ENCODE measurements around the gene SESTD1. TPM values are rescaled to one million over a fixed set of nuclear protein-coding genes. Genes with fewer than 3 reads are reported as not detected.

Gene SESTD1
- total RNA-seq, 1 donor from 2014 or later, result 12.7 TPM

DNA sequence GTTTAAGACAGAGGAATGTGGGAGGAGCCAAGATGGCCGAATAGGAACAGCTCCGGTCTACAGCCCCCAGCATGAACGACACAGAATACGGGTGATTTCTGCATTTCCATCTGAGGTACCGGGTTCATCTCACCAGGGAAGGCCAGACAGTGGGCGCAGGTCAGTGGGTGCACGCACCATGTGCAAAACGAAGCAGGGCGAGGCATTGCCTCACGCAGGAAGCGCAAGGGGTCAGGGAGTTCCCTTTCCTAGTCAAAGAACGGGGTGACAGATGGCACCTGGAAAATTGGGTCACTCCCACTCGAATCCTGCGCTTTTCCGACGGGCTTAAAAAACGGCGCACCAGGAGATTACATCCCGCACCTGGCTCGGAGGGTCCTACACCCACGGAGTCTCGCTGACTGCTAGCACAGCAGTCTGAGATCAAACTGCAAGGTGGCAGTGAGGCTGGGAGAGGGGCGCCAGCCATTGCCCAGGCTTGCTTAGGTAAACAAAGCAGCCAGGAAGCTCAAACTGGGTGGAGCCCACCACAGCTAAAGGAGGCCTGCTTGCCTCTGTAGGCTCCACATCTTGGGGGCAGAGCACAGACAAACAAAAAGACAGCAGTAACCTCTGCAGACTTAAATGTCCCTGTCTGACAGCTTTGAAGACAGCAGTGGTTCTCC, 68.6 kb downstream of the SESTD1 start:
- intact Hi-C loops (cut with micrococcal nuclease), result loop anchor here (2.0 kb wide), 1 partner anchor 23 kb away; no protein-coding TSS in a partner anchor

DNA sequence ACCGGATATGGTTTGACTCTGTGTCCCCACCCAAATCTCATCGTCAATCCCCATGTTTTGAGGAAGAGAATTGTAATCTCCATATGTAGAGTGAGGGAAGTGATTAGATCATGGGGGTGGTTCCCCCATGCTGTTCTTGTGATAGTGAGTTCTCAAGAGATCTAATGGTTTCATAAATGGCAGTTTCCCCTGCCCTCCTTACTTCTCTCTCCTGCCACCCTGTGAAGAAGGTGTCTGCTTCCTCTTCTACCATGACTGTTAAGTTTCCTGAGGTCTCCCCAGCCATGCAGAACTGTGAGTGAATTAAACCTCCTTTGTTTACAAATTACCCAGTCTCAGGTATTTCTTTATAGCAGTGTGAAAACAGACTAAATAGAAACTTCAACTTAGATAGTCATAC, 69.5 kb downstream of the SESTD1 start:
- intact Hi-C loops (cut with micrococcal nuclease), result loop anchor here (2.0 kb wide), 1 partner anchor 24 kb away; no protein-coding TSS in a partner anchor

- intact Hi-C loops (cut with micrococcal nuclease), result loop anchor here (2.0 kb wide), 1 partner anchor 25 kb away; no protein-coding TSS in a partner anchor
Observed at GRCh38 chr2:179193759-179194394, 70.8 kb downstream of the SESTD1 start.

DNA sequence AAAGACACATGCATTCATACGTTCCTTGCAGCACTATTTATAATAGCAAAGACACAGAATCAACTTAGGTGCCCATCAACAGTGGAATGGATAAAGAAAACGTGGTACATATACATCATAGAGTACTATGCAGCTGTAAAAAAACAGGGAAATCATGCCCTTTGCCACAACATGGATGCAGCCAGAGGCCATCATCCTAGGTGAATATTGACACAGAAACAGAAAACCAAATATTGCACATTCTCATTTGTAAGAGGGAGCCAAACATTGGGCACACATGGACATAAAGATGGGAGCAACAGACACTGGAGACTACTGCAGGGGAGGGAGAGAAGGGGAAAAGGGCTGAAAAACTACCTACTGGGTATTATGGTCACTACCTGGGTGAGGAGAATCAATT, 73.5 kb downstream of the SESTD1 start:
- intact Hi-C loops (cut with micrococcal nuclease), result no loop called here

DNA sequence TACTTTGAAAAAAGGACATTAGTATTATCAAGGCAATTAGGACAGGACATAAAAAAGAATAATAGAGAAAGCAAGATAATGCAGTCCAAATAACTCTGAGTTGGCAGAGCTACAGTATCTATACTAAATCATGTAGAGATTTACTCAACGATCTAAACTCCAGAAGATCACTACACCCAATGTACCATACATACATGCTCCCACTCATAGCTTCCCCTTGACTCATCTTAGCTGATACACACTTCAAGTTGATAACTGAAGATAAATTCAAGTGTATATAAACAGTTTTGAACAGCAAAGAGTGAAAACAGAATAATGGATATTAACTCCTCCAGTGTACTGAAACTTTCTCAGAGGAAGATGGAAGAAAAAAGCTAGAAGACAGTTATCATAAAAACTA, 78.5 kb downstream of the SESTD1 start:
- intact Hi-C loops (cut with micrococcal nuclease), result no loop called here

DNA sequence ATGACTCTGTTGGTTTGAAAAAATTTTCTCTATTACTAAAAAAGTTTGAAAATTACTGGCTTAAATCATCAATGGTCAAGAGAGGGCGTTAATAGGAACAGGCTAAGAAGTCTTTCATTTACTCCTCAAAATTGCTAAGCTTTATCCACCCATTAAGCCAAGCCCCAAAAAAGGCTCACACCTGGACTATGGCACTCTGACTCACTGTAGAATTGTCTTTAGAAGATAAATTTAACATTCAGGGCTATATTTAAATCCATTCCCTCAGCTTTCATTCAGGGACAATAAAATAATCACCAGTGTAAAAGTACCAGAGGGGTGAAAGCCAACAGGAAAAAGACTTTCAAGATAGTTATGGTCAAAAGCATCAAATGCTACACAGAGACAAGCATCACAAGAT, 80.0 kb downstream of the SESTD1 start:
- intact Hi-C loops (cut with micrococcal nuclease), result no loop called here

GRCh38 chr2:179181002-179181401, 83.6 kb downstream of the SESTD1 start:
- intact Hi-C loops (cut with micrococcal nuclease), result no loop called here

GRCh38 chr2:179180242-179180641, 84.4 kb downstream of the SESTD1 start:
- intact Hi-C loops (cut with micrococcal nuclease), result no loop called here

DNA sequence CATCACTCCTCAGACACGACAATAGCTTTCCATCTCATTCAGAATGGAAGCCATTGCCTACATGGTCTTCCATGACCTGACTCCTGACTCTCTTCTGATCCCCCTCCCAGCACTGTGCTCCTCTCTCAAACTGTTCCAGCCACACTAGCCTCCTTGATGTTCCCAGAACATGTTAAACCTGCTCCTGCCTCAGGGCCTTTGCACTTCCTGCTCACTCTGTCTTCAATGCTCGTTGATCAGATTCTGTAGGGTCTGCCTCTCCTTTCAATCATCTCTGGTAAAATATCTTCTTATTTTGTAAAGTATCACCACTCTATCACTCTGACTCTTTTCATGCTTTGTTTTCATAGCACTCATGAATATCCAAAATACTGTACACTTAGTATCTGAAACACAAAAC, 84.9 kb downstream of the SESTD1 start:
- intact Hi-C loops (cut with micrococcal nuclease), result no loop called here

DNA sequence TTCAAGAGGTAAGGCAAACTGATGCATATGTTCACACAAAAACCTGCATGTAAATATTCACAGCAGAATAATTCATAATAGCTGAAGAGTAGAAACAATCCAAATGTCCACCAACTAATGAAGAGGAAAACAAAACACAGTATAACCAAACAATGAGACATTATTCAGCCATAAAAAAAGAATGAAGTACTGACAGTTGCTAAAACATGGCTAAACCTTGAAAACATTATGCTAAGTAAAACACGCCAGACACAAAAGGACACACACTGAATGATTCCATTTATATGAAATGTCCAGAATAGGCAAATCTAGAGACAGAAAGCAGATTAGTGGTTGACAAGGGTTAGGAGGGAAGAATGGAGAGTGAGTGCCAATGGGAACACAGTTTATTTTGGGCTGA, 86.9 kb downstream of the SESTD1 start:
- intact Hi-C loops (cut with micrococcal nuclease), result no loop called here

GRCh38 chr2:179174240-179174639, 90.4 kb downstream of the SESTD1 start:
- intact Hi-C loops (cut with micrococcal nuclease), result no loop called here

DNA sequence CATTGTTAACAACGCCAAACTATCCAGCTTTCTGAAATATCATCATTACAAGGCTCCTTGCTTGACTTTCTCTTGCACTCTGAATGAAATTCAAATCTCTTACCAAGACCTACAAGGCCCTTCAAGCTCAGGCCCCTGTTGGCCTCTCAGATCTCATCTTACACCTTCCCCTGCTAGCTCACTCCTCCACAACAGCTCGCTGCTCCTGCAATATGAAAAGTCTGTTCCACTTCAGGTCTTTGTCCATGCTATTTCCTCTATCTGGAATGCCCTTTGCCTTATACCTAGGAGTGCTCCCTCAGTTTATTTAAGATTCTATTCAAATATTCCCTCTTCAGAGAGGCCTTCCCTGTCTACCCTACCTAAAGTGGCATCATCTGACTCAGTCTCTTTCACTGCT, 91.7 kb downstream of the SESTD1 start:
- intact Hi-C loops (cut with micrococcal nuclease), result no loop called here

- intact Hi-C loops (cut with micrococcal nuclease), result no loop called here
Observed at GRCh38 chr2:179171371-179171770, 93.3 kb downstream of the SESTD1 start.

GRCh38 chr2:179170901-179171300, 93.7 kb downstream of the SESTD1 start:
- intact Hi-C loops (cut with micrococcal nuclease), result no loop called here

DNA sequence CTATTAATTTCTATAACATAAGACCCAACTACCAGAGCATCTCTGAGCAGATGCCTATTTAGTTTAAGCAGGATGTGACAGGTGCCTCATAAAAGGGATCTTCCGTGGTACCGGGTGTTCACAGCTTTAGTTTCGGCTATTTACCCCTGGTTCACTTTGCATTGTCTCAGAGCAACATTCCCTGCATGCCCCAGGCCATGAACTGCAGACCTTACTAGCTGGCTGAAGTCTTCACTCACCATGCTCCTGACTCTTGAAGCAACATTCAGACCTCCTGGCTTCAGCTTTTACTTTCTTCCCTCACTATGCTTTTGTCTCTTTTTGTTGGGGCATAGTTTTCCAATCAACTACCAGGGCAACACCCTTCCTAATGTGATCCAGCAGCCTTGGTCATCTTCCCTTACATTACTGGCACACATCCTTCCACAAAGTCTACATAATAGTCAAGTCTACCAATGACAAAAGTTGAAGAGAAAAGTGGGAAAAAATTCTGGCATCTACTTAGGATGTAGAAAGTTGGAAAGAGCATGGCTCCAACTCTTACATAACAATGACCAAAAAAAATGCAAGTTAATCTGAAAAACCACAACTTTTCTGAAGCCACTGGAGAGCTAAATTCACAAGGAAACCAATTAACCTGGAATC, 99.2 kb downstream of the SESTD1 start:
- intact Hi-C loops (cut with micrococcal nuclease), result no loop called here

- intact Hi-C loops (cut with micrococcal nuclease), result no loop called here
Observed at GRCh38 chr2:179141206-179141605, 123.4 kb downstream of the SESTD1 start.

- intact Hi-C loops (cut with micrococcal nuclease), result no loop called here
Observed at GRCh38 chr2:179140571-179140970, 124.1 kb downstream of the SESTD1 start.

- intact Hi-C loops (cut with micrococcal nuclease), result no loop called here
Observed at GRCh38 chr2:179139506-179139905, 125.1 kb downstream of the SESTD1 start.

GRCh38 chr2:179137200-179137759, 127.4 kb downstream of the SESTD1 start:
- intact Hi-C loops (cut with micrococcal nuclease), result no loop called here

DNA sequence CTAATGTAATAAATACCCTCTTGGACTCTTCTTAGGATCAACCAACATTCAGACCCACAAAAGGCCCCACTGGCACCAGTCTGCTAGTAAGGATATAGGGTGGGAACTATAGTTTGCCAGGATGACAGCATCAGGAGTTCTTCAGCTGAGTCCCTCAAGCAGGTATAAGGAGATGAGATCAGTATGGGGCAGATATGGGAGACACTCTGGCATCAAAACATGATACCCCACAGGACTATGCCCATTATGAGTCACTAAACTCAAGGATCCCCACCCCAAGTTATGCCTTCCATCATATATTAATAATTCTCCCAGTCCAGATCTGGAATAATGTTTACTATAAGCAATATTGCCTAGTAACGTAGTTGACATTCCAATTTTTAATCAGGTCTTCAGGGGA, 131.6 kb downstream of the SESTD1 start:
- intact Hi-C loops (cut with micrococcal nuclease), result no loop called here

DNA sequence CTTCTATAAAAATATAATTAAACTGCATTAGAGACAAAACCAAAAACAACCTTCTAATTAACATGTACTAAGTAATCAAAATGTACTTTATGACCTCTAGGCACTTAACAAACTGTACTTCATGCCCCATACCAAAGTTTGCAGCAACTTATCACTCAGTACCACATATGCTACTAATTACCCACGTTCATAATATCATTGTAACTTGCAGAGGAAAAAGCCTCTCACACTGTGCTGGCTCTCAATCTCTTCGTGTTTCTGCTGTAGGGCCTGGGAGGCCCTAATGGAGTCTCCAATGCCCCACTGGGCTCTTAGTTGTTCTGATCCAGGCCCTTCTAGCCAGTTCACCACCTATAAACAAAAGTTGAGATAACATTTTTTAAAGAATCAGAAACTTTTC, 132.6 kb downstream of the SESTD1 start:
- intact Hi-C loops (cut with micrococcal nuclease), result no loop called here

DNA sequence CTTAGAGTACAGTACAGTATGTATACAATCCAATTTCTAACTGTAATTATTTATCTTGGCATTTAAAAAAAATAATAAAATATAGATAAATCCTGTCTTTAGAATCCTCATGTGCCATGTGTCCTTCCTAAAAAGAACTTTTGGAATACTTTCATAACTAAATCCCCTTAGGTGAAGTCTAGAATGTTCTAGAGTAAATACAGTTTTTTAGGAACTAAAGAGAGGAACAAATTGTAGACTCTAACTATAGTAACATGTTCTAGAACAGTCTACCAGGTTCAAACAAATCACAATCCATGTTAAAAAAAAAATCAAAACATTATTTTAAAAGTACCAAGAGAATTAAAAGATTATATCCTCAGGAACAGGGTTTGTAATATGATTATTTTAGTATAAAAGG, 134.1 kb downstream of the SESTD1 start:
- intact Hi-C loops (cut with micrococcal nuclease), result no loop called here
